Measurements from ENCODE around the gene CIZ1.

CIZ1 gene

GRCh38 chr9:128127990-128128835 lies 63.2 kb downstream of the CIZ1 start:
- in situ Hi-C loops (cut with MboI; ENCODE audit: low sequenced_read_pairs), result no loop called here

DNA sequence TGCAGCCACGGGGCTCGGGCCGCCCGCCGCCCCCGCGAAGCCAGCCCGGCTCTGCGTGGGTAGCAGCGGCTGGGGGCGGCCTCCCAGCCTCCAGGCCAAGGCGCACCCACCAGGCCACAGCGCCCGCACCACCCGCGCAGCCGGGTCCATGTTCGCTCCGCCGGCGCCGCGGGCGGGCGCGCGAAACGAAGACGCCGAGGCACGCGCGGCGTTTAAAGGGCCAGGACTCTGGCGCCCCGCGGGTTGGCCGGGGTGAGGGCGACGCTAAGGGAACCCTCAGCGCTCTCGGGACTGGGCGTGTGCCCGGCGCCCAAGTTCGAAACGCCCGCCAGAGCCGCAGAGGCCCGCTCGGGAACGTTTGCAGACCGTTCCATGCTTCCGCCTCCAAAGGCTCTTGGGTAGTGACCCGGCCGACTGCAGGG lies 63.8 kb downstream of the CIZ1 start, which contains the start of gene PTGES2:
TSS of gene PTGES2 (minus strand) at position 162 of the 422 bp plus-strand sequence. CDS start at position 150, 12 bp downstream.
- in situ Hi-C loops (cut with MboI; ENCODE audit: low sequenced_read_pairs), result no loop called here

DNA sequence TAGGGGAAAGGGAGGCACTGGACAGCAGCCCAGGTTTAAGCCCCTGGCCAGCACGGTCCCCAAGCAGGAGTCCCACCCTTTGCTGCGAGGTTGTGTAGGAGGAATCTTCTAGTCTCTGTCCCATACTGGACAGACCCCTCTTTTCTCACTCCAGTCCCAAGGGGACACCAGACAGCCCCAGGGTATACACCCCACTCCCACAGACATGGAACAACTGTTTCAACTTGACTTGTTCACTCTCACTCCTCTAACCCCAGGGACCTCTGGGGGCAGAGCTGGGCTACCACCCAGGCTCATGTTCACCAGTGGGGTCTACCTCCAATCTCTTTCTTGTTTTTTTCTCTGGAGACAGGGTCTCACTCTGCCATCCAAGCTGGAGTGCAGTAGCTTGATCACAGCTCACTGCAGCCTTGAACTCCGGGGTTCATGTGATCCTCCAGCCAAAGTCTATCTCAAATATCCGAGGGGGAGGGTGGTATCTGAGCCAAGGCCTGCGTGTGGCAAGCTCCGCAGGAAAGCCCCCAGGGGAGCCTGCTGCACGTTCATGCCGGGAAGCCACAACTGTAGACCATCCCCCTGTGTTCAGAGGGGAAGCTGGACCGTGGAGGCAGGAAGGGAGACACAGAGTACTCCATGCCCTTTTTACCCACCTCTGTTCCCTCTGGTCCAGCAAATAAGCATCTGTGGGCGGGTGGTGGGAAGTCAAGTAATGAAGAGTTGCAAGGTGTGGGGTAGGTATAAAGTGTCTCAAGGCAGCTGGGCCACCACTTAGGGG lies 65.6 kb downstream of the CIZ1 start:
- in situ Hi-C loops (cut with MboI; ENCODE audit: low sequenced_read_pairs), result no loop called here

DNA sequence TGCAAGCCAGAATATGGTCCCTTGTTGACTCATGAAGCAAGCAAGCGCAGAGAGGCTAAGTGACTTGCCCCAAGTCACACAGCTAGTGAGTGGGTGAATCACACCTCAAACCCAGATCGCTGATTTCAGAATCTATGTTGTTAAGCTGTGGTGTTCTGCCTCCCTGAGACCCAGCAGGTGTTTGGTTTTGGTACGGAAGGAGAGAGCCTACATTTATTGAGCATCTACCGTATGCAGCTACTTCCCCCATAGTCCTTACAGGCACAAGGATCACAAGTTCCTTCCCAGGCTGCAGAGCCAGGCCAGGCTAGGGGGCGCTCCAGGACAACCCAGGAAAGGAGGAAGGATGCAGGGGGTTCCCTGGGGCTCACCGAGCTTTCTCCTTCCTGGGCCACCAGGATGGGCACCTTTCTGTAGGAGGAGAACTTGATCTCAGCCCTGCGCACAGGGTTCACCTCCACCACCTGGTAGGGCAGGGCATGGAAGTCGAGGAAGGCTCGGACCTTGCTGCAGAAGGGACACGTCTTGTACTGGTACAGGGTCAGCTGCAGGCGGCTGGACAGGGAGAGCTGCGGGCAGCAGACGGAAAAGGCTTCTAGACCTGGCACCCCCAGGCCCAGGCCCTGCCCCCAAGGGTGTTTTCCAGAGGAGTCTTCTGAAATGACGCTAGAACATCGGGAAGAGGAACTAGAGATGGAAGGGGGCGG lies 66.3 kb downstream of the CIZ1 start:
- in situ Hi-C loops (cut with MboI; ENCODE audit: low sequenced_read_pairs), result no loop called here

DNA sequence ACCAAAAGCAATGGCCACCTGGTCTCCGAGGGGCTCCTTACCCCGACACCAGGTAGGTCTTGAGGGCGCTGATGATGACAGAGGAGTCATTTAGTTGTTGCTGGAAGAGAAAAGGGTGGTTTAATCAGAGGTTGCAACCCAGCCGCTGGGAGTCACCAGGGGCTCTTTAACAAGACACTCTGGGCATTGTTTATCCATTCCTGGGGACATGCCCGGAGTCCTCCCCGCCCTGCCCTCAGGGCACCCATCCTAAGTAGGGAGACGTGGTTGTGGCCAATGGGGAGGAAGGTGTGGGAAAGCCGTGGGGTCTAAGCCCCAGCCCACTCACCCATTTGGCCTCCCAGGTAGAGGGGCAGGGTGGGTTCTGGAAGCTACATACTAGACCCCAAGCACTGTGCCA lies 66.9 kb downstream of the CIZ1 start:
- in situ Hi-C loops (cut with MboI; ENCODE audit: low sequenced_read_pairs), result no loop called here

GRCh38 chr9:128123451-128124080 lies 67.8 kb downstream of the CIZ1 start:
- in situ Hi-C loops (cut with MboI; ENCODE audit: low sequenced_read_pairs), result no loop called here

DNA sequence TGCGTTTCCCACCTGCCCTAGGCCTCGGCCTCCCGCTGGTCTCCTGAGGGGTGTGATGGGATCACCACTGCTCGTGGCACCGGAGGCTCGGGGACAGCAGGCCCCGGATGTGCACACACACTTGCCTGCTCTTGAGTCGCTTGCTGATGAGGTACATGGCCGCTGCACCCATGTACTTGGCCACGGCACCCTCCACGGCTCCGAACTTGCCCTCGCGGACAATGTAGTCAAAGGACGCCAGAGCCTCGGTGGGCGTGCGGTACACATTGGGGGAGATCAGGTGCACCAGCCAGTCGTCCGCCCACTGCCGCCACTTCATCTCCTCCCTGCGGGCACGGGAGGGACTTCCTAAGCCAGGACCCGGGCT lies 68.6 kb downstream of the CIZ1 start:
- in situ Hi-C loops (cut with MboI; ENCODE audit: low sequenced_read_pairs), result no loop called here

- in situ Hi-C loops (cut with MboI; ENCODE audit: low sequenced_read_pairs), result no loop called here
Observed at GRCh38 chr9:128121924-128122808, 69.2 kb downstream of the CIZ1 start.

DNA sequence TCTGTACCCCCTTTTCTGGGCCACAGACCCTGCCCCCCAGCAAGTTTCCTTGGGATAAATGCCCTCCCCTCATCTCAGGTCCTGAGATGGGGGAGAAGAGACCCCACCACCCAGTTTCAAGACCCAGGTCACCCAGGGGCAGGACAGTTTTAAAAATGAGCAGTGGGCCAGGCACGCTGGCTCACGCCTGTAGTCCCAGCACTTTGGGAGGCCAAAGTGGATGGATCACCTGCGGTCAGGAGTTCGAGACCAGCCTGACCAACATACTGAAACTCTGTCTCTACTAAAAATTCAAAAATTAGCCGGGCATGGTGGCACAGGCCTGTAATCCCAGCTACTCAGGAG lies 69.9 kb downstream of the CIZ1 start:
- in situ Hi-C loops (cut with MboI; ENCODE audit: low sequenced_read_pairs), result no loop called here

DNA sequence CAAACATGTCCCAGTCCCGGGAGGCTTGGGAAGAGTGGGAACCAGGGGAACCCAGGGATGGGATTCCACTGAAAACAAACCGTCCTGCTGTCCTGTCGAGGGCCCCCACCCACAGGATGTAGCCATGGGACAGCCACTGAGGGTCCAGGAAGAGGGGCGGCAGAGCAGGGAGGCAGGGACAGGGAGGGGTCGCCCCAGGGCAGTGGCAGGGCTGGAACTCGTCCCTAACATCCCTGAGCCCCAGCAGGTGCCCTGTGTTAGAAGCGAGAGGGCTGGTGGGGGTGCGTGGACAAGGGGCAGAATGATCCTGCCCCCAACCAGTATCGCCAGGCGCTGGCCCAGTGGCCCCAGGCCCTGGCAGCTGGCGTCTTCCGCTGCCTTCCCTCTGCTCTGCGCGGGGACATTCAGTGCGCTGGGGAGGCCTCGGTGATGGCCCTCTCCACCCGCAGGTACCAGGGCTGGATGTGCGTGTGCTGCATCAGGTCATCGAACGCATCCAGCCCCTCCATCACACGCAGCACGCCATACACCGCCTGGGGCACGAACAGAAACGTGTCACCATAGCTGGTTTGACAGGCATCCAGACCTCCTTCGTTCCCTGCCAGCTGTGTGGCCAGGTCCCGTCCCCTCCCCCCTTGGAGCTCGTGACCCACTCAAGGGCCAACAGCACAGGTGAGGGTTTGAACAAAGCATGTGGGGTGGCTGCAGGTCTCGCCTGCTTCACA lies 70.5 kb downstream of the CIZ1 start:
- in situ Hi-C loops (cut with MboI; ENCODE audit: low sequenced_read_pairs), result no loop called here

DNA sequence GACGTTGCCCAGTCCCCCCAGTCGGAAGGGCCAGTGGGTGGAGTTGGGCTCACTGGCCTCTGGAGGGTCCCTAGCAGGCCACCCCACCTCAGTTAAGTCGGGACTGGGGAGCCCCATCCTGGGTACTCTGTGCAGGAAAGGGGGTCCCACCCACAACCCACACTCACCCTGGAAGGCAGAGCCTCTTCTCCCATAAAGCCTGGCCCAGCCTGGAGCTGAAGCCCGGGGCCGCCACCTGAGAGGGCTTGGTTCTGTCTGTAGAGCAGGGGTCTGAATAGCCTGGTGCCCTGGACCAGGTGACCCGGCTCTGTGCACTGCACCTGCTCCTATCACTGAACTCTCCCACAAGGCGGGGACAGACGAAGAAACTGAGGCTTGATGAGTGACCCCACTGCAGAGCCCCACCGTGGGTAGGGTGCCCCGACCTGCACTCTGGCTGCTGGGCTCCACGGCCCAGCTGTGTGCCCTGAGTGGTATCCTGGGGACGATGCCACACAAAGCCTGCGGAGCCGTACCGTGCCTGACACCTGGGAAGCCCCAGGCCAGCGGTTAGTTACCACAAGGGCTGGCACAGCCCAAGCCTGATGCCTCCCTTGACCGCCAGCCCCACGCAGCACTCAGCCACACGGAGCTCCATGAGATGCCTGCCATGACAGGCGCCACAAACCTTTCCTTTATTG lies 71.2 kb downstream of the CIZ1 start:
- in situ Hi-C loops (cut with MboI; ENCODE audit: low sequenced_read_pairs), result no loop called here

DNA sequence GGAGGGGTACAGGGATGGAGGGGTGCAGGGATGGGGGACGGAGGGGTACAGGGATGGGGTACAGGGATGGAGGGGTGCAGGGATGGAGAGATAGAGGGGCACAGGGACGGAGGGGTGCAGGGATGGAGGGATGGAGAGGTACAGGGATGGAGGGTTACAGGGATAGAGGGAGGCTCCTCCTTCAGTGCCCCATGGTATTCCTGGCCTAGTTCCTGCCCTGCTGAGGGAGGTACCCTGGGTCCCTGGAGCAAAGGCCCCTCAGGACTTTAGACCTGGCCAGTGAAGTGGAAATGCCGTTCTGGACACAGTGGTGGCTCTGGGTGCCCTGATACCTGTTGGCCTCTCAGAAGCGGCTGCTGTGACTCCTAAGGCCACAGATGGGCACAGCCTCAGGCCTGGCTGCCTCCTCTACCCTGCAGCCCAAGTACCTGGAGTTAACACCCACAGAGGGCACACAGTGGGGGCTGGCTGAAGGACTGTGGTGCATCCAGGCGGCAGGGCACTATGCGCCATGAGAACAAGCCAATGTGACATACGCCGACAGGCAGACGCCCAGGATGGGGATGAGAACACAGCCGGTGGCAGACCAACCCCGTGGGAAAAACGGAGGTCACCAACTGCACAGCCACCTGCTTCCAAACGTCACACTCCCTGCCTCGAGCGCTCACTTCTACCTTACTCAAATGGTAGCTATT lies 72.3 kb downstream of the CIZ1 start:
- in situ Hi-C loops (cut with MboI; ENCODE audit: low sequenced_read_pairs), result no loop called here

DNA sequence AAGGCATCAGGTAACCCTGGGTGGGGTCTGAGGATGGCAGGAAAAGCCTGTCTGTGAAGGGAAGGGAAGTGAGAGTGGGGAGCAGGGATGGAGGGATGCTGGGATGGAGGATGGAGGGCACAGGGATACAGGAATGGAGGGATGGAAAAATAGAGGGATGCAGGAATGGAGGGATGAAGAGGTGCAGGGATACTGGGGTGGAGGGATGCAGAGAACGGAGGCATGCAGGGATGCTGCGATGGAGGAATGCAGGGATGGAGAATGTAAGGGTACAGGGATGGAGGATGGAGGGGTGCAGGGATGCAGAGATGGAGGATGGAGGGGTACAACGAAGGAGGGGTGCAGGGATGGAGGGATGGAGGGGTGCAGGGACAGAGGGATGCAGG lies 72.9 kb downstream of the CIZ1 start:
- in situ Hi-C loops (cut with MboI; ENCODE audit: low sequenced_read_pairs), result no loop called here

- in situ Hi-C loops (cut with MboI; ENCODE audit: low sequenced_read_pairs), result no loop called here
Observed at GRCh38 chr9:128117613-128118471, 73.5 kb downstream of the CIZ1 start.

DNA sequence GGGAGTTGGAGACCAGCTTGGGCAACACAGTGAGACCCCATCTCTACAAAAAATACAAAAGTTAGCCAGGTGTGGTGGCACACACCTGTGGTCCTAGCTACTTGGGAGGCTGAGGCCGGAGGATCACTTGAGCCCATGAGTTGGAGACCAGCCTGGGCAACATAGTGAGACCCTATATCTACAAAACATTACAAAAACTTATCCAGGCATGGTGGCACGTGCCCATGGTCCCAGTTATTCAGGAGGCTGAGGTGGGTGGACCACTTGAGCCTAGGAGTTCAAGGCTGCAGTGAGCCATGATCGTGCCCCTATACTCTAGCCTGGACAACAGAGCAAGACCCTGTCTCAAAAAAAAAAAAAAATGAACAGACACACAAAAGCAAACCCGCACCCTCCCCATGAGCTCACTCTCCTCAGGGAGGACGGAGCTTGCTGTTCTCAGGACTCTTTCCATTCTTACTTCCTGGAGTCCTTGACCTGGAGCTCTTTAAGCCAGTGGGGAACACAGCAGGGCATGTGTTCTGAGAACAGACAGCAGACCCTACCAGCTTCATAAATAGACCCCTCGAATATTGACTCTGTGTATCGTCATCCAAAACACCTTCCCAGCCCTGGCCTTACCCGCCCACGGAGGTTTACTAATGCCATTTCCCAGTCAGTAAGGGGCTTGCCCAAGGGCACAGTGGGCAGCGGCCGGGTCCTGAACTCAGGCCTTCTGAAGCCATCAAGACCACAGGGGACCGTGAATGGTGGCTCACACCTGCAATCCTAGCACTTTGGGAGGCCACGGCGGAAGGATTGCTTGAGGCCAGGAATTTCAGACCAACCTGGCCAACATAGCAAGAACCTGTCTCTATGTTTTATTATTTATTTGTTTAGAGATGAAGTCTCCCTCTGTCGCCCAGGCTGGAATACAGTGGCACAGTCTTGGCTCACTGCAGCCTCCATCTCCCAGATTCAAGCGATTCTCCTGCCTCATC lies 75.0 kb downstream of the CIZ1 start:
- in situ Hi-C loops (cut with MboI; ENCODE audit: low sequenced_read_pairs), result no loop called here

All from HL-60/S4 treated with phorbol 12-myristate 13-acetate at 8.2 ng/mL for 4 days and 3 days (cell line).